Fibroblast of lung (primary cell): Measurements from ENCODE around the gene PRB4. TPM values are rescaled to one million over a fixed set of nuclear protein-coding genes. Genes with fewer than 3 reads are reported as not detected.

Source experiments
- DNase-seq, 2 donors: peaks; one replicate each; pipeline versions ENCODE4 v3.0.0 to v3.0.0-alpha.2; 2010; ENCODE audit warnings: low read depth in 2 of 2
- H2AFZ ChIP-seq: 2 replicates; pipeline ENCODE4 v1.5.1; 2012; ENCODE audit warnings: low read length, control low read depth, inconsistent platforms
- H3K27ac ChIP-seq: 2 replicates; pipeline ENCODE4 v1.5.1; 2011; ENCODE audit warnings: low read length, control low read depth; ENCODE audit not compliant: insufficient read depth
- H3K27me3 ChIP-seq: 2 replicates; pipeline ENCODE4 v1.5.1; 2011; ENCODE audit warnings: mild to moderate bottlenecking, low read length; ENCODE audit not compliant: control insufficient read depth, insufficient read depth
- H3K36me3 ChIP-seq: 2 replicates; pipeline ENCODE4 v1.5.1; 2011; ENCODE audit warnings: low read length; ENCODE audit not compliant: control insufficient read depth, insufficient read depth
- H3K4me1 ChIP-seq: 2 replicates; pipeline ENCODE4 v1.5.1; 2011; ENCODE audit warnings: low read length; ENCODE audit not compliant: control insufficient read depth, insufficient read depth; ENCODE audit errors: extremely low read depth
- H3K4me2 ChIP-seq: 2 replicates; pipeline ENCODE4 v1.5.1; 2011; ENCODE audit warnings: low read length, control low read depth; ENCODE audit not compliant: insufficient read depth; ENCODE audit errors: extremely low read depth
- H3K4me3 ChIP-seq, 4 experiments: fragments of 200-600 bp in 1 of 4; sonication (generic) in 1 of 4; replicated peaks in 1 of 4; 2 replicates each; pipeline ENCODE4 v1.5.1; 2011 to 2016; ENCODE audit warnings: low read length in 4 of 4, low read depth in 3 of 4, mild to moderate bottlenecking in 3 of 4, control low read depth in 2 of 4, inconsistent platforms in 1 of 4, mixed read lengths in 1 of 4; ENCODE audit not compliant: insufficient read depth in 1 of 4; ENCODE audit errors: control extremely low read depth in 1 of 4
- H3K79me2 ChIP-seq: 2 replicates; pipeline ENCODE4 v1.5.1; 2012; ENCODE audit warnings: mild to moderate bottlenecking, low read length, inconsistent platforms; ENCODE audit not compliant: control insufficient read depth, insufficient read depth
- H3K9ac ChIP-seq: 2 replicates; pipeline ENCODE4 v1.5.1; 2011; ENCODE audit warnings: mild to moderate bottlenecking, low read length, control low read depth; ENCODE audit not compliant: insufficient read depth
- H3K9me3 ChIP-seq: 2 replicates; pipeline ENCODE4 v1.5.1; 2012; ENCODE audit warnings: low read depth, low read length; ENCODE audit not compliant: control insufficient read depth, insufficient read depth
- H4K20me1 ChIP-seq: 2 replicates; pipeline ENCODE4 v1.5.1; 2011; ENCODE audit warnings: low read length; ENCODE audit not compliant: control insufficient read depth, insufficient read depth; ENCODE audit errors: extremely low read depth
- CTCF ChIP-seq, 2 donors: IDR thresholded peaks in 1 of 2; conservative IDR thresholded peaks in 1 of 2; 1 replicate in 1 of 2; 2 replicates in 1 of 2; pipeline ENCODE4 v1.5.1; 2011 to 2012; ENCODE audit warnings: low read length in 2 of 2, control low read depth in 1 of 2, inconsistent platforms in 1 of 2, low read depth in 1 of 2, mild to moderate bottlenecking in 1 of 2
- EZH2 ChIP-seq: IDR thresholded peaks from 2 replicates; pipeline ENCODE4 v1.5.1; 2012; ENCODE audit warnings: low read length, control low read depth, mild to moderate bottlenecking; ENCODE audit errors: missing control alignments
- polyA plus RNA-seq, 2 donors: library from polyadenylated mRNA; depleted of rRNA in 1 of 2; stranded (reverse) in 1 of 2; unstranded in 1 of 2; fragments of >200 nt; gene quantifications; 2 replicates each; pipeline ENCODE4 v1.2.1, GENCODE V29; 2011 to 2012; ENCODE audit warnings: missing spikeins in 1 of 2
- total RNA-seq: library from RNA; depleted of rRNA; stranded (reverse); fragments of >200 nt; gene quantifications from 2 replicates; pipeline ENCODE4 v1.2.1, GENCODE V29; 2014

Gene PRB4
- total and polyA plus RNA-seq, 2 donors (not counting 1 experiment from before 2014, with no cell fraction given): not detected

DNA sequence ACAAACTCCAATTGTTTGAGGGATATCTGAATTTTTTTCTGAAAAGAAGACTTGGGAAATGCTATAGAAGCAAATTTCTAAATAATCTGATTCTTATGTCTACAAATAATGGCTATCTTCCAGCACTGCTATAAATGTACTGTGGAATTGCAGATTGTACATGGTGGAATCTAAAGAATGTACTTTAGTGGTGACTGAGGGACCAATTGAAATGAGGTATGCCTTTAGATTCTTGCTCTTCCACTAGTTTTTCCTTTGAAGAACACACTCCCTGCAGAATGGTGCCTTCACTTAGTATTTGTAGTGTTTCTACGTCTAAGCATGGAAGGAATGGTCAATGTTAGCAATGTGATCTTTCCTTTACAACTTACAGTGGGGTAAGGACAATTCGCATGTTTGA lies 11.7 kb upstream of the PRB4 start:
- no peaks in the 10 kb centered on the region for H3K9me3 ChIP-seq

DNA sequence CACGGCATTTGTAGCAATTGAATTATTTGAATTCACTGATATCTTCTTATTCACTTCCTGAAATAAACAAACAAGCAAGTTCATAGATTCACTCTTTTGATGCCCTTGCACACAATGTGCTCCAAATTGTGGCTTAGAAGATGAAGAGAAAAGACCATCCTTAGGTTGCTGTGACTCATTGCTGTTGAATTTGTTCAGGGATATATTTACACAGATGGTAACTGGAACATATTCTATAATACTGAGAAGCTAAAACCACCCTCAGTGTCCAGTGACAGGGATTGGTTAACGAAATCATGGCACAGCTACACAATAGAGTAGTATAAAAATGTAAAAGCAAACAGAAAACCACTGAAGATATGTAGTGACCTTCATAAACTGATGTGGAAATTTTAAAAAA lies 3.1 kb downstream of the PRB4 start:
- H3K4me3 ChIP-seq: no peak overlapping the region
- TF ChIP-seq EZH2: no peak
- TF ChIP-seq CTCF (conservative IDR thresholded peaks at IDR 0.05 in 1 of 2, IDR thresholded peaks at IDR 0.05 in 1 of 2; ENCODE audit: low read depth in 1 of 2, low read length in 2 of 2): no peak
- no peak overlapping the region for H2AFZ ChIP-seq
- no peaks in the 10 kb centered on the region for H4K20me1 ChIP-seq
- no peaks in the 10 kb centered on the region for H3K9me3 ChIP-seq
- H3K4me2 ChIP-seq: no peak overlapping the region
- no peaks in the 10 kb centered on the region for H3K4me1 ChIP-seq
- H3K9ac ChIP-seq: no peak overlapping the region
- no peaks in the 10 kb centered on the region for H3K27me3 ChIP-seq
- H3K79me2 ChIP-seq: no peaks in the 10 kb centered on the region
- no peak for DNase-seq
- no peak overlapping the region for H3K27ac ChIP-seq
- H3K36me3 ChIP-seq: no peaks in the 10 kb centered on the region

More for the DNA sequence above, 11.7 kb upstream of the PRB4 start:
- Histone ChIP-seq H3K27me3 (no peaks in the 10 kb centered on the region), H3K4me1 (no peaks in the 10 kb centered on the region), H3K36me3 (no peaks in the 10 kb centered on the region), H2AFZ (no peak overlapping the region), H3K4me2 (no peak overlapping the region), H4K20me1 (no peaks in the 10 kb centered on the region), H3K4me3 (no peak overlapping the region), H3K9ac (no peak overlapping the region), H3K27ac (no peak overlapping the region), H3K79me2 (no peaks in the 10 kb centered on the region)
- TF ChIP-seq EZH2: no peak
- TF ChIP-seq CTCF (conservative IDR thresholded peaks at IDR 0.05 in 1 of 2, IDR thresholded peaks at IDR 0.05 in 1 of 2; ENCODE audit: low read depth in 1 of 2, low read length in 2 of 2): no peak
- DNase-seq: no peak

GRCh38 chr12:11273449-11273848 lies 36.8 kb downstream of the PRB4 start:
- H2AFZ ChIP-seq: no peak overlapping the region
- no peak overlapping the region for H3K4me2 ChIP-seq
- H3K27ac ChIP-seq: no peak overlapping the region
- H3K79me2 ChIP-seq: no peaks in the 10 kb centered on the region
- no peaks in the 10 kb centered on the region for H3K27me3 ChIP-seq
- H3K4me3 ChIP-seq: no peak overlapping the region
- no peak overlapping the region for H3K9ac ChIP-seq
- H4K20me1 ChIP-seq: no peaks in the 10 kb centered on the region
- H3K4me1 ChIP-seq: no peaks in the 10 kb centered on the region
- TF ChIP-seq EZH2 (no peak), CTCF (conservative IDR thresholded peaks at IDR 0.05 in 1 of 2, IDR thresholded peaks at IDR 0.05 in 1 of 2; ENCODE audit: low read depth in 1 of 2, low read length in 2 of 2) (no peak)
- H3K9me3 ChIP-seq: no peaks in the 10 kb centered on the region
- DNase-seq: no peak
- H3K36me3 ChIP-seq: no peaks in the 10 kb centered on the region
